K562 (cell line): ENCODE data around the gene RXRB. TPM values are rescaled to one million over a fixed set of nuclear protein-coding genes. Genes with fewer than 3 reads are reported as not detected.
A peak's percentile ranks its signal among the peaks of the same experiment; 100 is the strongest.

Experiments
- HMG20A ChIP-seq: fragments of 450-650 bp; formaldehyde crosslinking; conservative IDR thresholded peaks from 2 replicates; pipeline ENCODE4 v1.4.0; 2020; ENCODE audit warnings: mild to moderate bottlenecking, mixed read lengths
- KDM5B ChIP-seq: fragments of 200-600 bp; sonication (generic); IDR thresholded peaks from 2 replicates; pipeline ENCODE4 v1.6.1; 2012; ENCODE audit warnings: low read depth, mild to moderate bottlenecking, moderate library complexity, low read length, control low read depth, inconsistent platforms; ENCODE audit not compliant: insufficient replicate concordance
- NBN ChIP-seq: fragments of 450-650 bp; IDR thresholded peaks from 2 replicates; pipeline ENCODE4 v1.6.1; 2016; ENCODE audit warnings: low read depth, mild to moderate bottlenecking
- NUFIP1 ChIP-seq: fragments of 450-650 bp; IDR thresholded peaks from 2 replicates; pipeline ENCODE4 v1.6.1; 2018; ENCODE audit not compliant: partially characterized antibody
- SMARCB1 ChIP-seq: IDR thresholded peaks from 2 replicates; pipeline ENCODE4 v1.6.1; 2011; ENCODE audit warnings: improper control_type of control experiment, low read depth; ENCODE audit not compliant: insufficient read length
- SMARCE1 ChIP-seq: fragments of 450-650 bp; IDR thresholded peaks from 2 replicates; pipeline ENCODE4 v1.7.1; 2016; ENCODE audit warnings: mild to moderate bottlenecking
- ZNF384 ChIP-seq: IDR thresholded peaks from 2 replicates; pipeline ENCODE4 v1.6.1; 2012; ENCODE audit warnings: low read depth, low read length, improper control_type of control experiment
- polyA plus RNA-seq, 8 experiments: library from polyadenylated mRNA; depleted of rRNA in 4 of 8; stranded (reverse) in 5 of 8; unstranded in 3 of 8; fragments of >200 nt; fragmentation: Nextera tagmentation in 2 of 8; fragmentation: Illumina TruSeq in 1 of 8; extraction: Ambion mirVana in 2 of 8; extraction: Trizol in 1 of 8; gene quantifications; 2 replicates each; pipeline versions ENCODE4 v1.2.1 to v1.2.3, GENCODE V29; 2011 to 2014; ENCODE audit warnings: inconsistent platforms in 1 of 8, missing spikeins in 1 of 8
- total RNA-seq, 7 experiments: library from RNA; depleted of rRNA in 6 of 7; stranded (reverse); fragments of >200 nt in 6 of 7; fragmentation: Illumina TruSeq in 2 of 7; extraction: Trizol in 2 of 7; gene quantifications; 2 replicates each; pipeline versions ENCODE4 v1.2.1 to v1.2.3, GENCODE V29; 2011 to 2021; ENCODE audit warnings: low replicate concordance in 1 of 7
- TF ChIP-seq, protein P1 (sequence below), 2 experiments: fragments of 450-650 bp; IDR thresholded peaks; 2 replicates each; pipeline ENCODE4 v1.6.1; 2018; ENCODE audit warnings: mild to moderate bottlenecking in 2 of 2, low read depth in 1 of 2; ENCODE audit not compliant: partially characterized antibody in 2 of 2
- TF ChIP-seq, protein P2 (sequence below): fragments of 250-450 bp; sonication (Bioruptor Pico); IDR thresholded peaks from 2 replicates; pipeline ENCODE4 v1.4.0; 2020
- TF ChIP-seq, protein P3 (sequence below): fragments of 450-650 bp; formaldehyde crosslinking; IDR thresholded peaks from 2 replicates; pipeline ENCODE4 v1.4.0; 2020; ENCODE audit warnings: mild to moderate bottlenecking, mixed read lengths
- TF ChIP-seq, protein P4 (sequence below): fragments of 250-450 bp; sonication (Bioruptor Pico); IDR thresholded peaks from 2 replicates; pipeline ENCODE4 v1.8.0; 2021; ENCODE audit warnings: moderate library complexity, mild to moderate bottlenecking, inconsistent platforms
- TF ChIP-seq, protein P5 (sequence below): sonication (generic); formaldehyde crosslinking; IDR thresholded peaks from 2 replicates; pipeline ENCODE4 v1.8.0; 2023; ENCODE audit warnings: mild to moderate bottlenecking, missing genetic modification reagents

RXRB gene
- total and polyA plus RNA-seq, 9 of the 15 experiments (the other 6 are each of a cell fraction or from before 2014, with no cell fraction given): 0.76 to 35.5 (median 18.4) TPM

DNA sequence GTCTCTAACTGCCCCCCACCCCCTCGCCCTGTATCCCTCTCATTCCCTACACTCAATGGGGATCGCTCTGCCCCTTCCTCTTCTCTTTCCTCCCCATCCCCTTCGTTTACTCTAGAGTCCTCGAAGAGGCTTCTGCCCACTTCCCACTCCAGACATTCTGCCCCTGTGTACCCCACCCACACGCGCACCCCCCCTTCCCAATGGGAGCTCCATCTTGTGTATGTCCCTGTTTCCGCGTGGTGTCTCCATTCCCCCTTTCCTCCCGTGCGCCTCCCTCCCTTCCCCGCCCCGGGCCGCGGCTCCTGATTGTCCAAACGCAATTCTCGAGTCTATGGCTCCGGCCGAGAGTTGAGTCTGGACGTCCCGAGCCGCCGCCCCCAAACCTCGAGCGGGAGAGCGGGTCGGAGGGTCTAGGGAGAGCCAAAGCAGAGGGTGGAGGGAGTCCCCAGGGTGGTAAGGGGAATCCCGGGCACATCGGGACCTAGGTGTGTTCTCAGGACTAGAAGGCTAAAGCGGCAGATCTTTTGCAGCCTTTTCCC, 7.2 kb upstream of the RXRB start (continued):
- TF ChIP-seq, protein P1, sequence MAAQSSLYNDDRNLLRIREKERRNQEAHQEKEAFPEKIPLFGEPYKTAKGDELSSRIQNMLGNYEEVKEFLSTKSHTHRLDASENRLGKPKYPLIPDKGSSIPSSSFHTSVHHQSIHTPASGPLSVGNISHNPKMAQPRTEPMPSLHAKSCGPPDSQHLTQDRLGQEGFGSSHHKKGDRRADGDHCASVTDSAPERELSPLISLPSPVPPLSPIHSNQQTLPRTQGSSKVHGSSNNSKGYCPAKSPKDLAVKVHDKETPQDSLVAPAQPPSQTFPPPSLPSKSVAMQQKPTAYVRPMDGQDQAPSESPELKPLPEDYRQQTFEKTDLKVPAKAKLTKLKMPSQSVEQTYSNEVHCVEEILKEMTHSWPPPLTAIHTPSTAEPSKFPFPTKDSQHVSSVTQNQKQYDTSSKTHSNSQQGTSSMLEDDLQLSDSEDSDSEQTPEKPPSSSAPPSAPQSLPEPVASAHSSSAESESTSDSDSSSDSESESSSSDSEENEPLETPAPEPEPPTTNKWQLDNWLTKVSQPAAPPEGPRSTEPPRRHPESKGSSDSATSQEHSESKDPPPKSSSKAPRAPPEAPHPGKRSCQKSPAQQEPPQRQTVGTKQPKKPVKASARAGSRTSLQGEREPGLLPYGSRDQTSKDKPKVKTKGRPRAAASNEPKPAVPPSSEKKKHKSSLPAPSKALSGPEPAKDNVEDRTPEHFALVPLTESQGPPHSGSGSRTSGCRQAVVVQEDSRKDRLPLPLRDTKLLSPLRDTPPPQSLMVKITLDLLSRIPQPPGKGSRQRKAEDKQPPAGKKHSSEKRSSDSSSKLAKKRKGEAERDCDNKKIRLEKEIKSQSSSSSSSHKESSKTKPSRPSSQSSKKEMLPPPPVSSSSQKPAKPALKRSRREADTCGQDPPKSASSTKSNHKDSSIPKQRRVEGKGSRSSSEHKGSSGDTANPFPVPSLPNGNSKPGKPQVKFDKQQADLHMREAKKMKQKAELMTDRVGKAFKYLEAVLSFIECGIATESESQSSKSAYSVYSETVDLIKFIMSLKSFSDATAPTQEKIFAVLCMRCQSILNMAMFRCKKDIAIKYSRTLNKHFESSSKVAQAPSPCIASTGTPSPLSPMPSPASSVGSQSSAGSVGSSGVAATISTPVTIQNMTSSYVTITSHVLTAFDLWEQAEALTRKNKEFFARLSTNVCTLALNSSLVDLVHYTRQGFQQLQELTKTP (IDR thresholded peaks at IDR 0.05; ENCODE audit: low read depth in 1 of 2, partially characterized antibody in 2 of 2): no peak
- TF ChIP-seq NUFIP1 (no peak), HMG20A (CRISPR knock-in tag) (no peak), ZNF384 (no peak), SMARCB1 (no peak), SMARCE1 (0 out of 2 replicates have a peak, but pooled peaks have one; percentile 26), KDM5B (no peak), NBN (no peak)
- TF ChIP-seq, protein P2, sequence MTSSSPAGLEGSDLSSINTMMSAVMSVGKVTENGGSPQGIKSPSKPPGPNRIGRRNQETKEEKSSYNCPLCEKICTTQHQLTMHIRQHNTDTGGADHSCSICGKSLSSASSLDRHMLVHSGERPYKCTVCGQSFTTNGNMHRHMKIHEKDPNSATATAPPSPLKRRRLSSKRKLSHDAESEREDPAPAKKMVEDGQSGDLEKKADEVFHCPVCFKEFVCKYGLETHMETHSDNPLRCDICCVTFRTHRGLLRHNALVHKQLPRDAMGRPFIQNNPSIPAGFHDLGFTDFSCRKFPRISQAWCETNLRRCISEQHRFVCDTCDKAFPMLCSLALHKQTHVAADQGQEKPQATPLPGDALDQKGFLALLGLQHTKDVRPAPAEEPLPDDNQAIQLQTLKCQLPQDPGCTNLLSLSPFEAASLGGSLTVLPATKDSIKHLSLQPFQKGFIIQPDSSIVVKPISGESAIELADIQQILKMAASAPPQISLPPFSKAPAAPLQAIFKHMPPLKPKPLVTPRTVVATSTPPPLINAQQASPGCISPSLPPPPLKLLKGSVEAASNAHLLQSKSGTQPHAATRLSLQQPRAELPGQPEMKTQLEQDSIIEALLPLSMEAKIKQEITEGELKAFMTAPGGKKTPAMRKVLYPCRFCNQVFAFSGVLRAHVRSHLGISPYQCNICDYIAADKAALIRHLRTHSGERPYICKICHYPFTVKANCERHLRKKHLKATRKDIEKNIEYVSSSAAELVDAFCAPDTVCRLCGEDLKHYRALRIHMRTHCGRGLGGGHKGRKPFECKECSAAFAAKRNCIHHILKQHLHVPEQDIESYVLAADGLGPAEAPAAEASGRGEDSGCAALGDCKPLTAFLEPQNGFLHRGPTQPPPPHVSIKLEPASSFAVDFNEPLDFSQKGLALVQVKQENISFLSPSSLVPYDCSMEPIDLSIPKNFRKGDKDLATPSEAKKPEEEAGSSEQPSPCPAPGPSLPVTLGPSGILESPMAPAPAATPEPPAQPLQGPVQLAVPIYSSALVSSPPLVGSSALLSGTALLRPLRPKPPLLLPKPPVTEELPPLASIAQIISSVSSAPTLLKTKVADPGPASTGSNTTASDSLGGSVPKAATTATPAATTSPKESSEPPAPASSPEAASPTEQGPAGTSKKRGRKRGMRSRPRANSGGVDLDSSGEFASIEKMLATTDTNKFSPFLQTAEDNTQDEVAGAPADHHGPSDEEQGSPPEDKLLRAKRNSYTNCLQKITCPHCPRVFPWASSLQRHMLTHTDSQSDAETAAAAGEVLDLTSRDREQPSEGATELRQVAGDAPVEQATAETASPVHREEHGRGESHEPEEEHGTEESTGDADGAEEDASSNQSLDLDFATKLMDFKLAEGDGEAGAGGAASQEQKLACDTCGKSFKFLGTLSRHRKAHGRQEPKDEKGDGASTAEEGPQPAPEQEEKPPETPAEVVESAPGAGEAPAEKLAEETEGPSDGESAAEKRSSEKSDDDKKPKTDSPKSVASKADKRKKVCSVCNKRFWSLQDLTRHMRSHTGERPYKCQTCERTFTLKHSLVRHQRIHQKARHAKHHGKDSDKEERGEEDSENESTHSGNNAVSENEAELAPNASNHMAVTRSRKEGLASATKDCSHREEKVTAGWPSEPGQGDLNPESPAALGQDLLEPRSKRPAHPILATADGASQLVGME (CRISPR knock-in tag): no peak
- TF ChIP-seq, protein P3, sequence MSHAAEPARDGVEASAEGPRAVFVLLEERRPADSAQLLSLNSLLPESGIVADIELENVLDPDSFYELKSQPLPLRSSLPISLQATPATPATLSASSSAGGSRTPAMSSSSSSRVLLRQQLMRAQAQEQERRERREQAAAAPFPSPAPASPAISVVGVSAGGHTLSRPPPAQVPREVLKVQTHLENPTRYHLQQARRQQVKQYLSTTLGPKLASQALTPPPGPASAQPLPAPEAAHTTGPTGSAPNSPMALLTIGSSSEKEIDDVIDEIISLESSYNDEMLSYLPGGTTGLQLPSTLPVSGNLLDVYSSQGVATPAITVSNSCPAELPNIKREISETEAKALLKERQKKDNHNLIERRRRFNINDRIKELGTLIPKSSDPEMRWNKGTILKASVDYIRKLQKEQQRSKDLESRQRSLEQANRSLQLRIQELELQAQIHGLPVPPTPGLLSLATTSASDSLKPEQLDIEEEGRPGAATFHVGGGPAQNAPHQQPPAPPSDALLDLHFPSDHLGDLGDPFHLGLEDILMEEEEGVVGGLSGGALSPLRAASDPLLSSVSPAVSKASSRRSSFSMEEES: peak; percentile 11; the same call in 1 of the 2 replicates
- TF ChIP-seq, protein P4, sequence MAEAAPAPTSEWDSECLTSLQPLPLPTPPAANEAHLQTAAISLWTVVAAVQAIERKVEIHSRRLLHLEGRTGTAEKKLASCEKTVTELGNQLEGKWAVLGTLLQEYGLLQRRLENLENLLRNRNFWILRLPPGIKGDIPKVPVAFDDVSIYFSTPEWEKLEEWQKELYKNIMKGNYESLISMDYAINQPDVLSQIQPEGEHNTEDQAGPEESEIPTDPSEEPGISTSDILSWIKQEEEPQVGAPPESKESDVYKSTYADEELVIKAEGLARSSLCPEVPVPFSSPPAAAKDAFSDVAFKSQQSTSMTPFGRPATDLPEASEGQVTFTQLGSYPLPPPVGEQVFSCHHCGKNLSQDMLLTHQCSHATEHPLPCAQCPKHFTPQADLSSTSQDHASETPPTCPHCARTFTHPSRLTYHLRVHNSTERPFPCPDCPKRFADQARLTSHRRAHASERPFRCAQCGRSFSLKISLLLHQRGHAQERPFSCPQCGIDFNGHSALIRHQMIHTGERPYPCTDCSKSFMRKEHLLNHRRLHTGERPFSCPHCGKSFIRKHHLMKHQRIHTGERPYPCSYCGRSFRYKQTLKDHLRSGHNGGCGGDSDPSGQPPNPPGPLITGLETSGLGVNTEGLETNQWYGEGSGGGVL (CRISPR knock-in tag): no peak
- TF ChIP-seq, protein P5, sequence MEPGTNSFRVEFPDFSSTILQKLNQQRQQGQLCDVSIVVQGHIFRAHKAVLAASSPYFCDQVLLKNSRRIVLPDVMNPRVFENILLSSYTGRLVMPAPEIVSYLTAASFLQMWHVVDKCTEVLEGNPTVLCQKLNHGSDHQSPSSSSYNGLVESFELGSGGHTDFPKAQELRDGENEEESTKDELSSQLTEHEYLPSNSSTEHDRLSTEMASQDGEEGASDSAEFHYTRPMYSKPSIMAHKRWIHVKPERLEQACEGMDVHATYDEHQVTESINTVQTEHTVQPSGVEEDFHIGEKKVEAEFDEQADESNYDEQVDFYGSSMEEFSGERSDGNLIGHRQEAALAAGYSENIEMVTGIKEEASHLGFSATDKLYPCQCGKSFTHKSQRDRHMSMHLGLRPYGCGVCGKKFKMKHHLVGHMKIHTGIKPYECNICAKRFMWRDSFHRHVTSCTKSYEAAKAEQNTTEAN (CRISPR knock-in tag): peak; percentile 76; the same call in 1 of the 2 replicates
